Activated B cell treated with CpG ODN at 0.5 μM for 24 hours (primary cell): Measurements from ENCODE around the gene PHAF1. TPM values are rescaled to one million over a fixed set of nuclear protein-coding genes. Genes with fewer than 3 reads are reported as not detected.

ENCODE experiments used
- ATAC-seq: fragments of 200-7000 bp; cut with Tn5 transposase; one replicate; pipeline ENCODE4 v1.10.0; 2021; ENCODE audit warnings: low read depth, mild to moderate bottlenecking, moderate library complexity
- CTCF ChIA-PET: fragments of 350-600 bp; sonication (Branson Sonifier 250); formaldehyde crosslinking; loops from one replicate; lab custom pipeline; 2021; ENCODE audit warnings: antibody characterized with exemption; lab: Charles Lee
- POLR2A ChIA-PET: fragments of 350-600 bp; sonication (Branson Sonifier 250); formaldehyde crosslinking; loops from one replicate; lab custom pipeline; 2021; ENCODE audit warnings: antibody characterized with exemption; lab: Charles Lee
- DNase-seq: peaks from one replicate; pipeline ENCODE4 v3.0.0; 2022
- H3K27ac Mint-ChIP-seq: one replicate; pipeline ENCODE4 v1.8.0; 2020; ENCODE audit warnings: mixed read lengths
- H3K27me3 Mint-ChIP-seq: one replicate; pipeline ENCODE4 v1.8.0; 2021; ENCODE audit warnings: mixed read lengths
- H3K36me3 Mint-ChIP-seq: one replicate; pipeline ENCODE4 v1.8.0; 2021; ENCODE audit warnings: low read depth, mixed read lengths
- H3K4me1 Mint-ChIP-seq: one replicate; pipeline ENCODE4 v1.8.0; 2021; ENCODE audit warnings: mixed read lengths
- H3K4me3 Mint-ChIP-seq: one replicate; pipeline ENCODE4 v1.8.0; 2020; ENCODE audit warnings: mild to moderate bottlenecking, mixed read lengths
- H3K9me3 Mint-ChIP-seq: one replicate; pipeline ENCODE4 v1.8.0; 2020; ENCODE audit warnings: mixed read lengths
- CTCF ChIP-seq: fragments of 200-600 bp; IDR thresholded peaks from one replicate; pipeline ENCODE4 v1.8.0; 2022; ENCODE audit warnings: antibody characterized with exemption, mild to moderate bottlenecking
- intact Hi-C: fragments of 100-400 bp; cut with micrococcal nuclease; formaldehyde crosslinking; loops from one replicate; pipeline ENCODE4 v1.15.1; 2024
- total RNA-seq: library from RNA; stranded (reverse); gene quantifications from 2 replicates; pipeline ENCODE4 v1.2.3, GENCODE V29; 2022

PHAF1 gene
- total RNA-seq, 1 donor from 2014 or later = 16.9 TPM

GRCh38 chr16:67142342-67142741, 32.6 kb downstream of the PHAF1 start:
- Mint-ChIP-seq H3K4me1 (no peaks in the 10 kb centered on the region), H3K4me3 (no peak overlapping the region), H3K27ac (no peak overlapping the region), H3K36me3 (peaks cover 82% of the 10 kb centered on the region), H3K9me3 (no peaks in the 10 kb centered on the region), H3K27me3 (no peaks in the 10 kb centered on the region)
- no peak for ATAC-seq
- ChIA-PET CTCF (no interaction called here), POLR2A (no interaction called here)
- no peak for DNase-seq
- intact Hi-C loops = no loop called here
- no peak for TF ChIP-seq CTCF

- no peak for ATAC-seq
- intact Hi-C loops = no loop called here
- ChIA-PET POLR2A (no interaction called here), CTCF (no interaction called here)
- no peak overlapping the region for H3K4me3 Mint-ChIP-seq
- H3K9me3 Mint-ChIP-seq = no peaks in the 10 kb centered on the region
- DNase-seq = no peak
- no peak overlapping the region for H3K27ac Mint-ChIP-seq
- peaks cover 13% of the 10 kb centered on the region for H3K27me3 Mint-ChIP-seq
- H3K36me3 Mint-ChIP-seq = peaks cover 76% of the 10 kb centered on the region
- H3K4me1 Mint-ChIP-seq = no peaks in the 10 kb centered on the region
- no peak for TF ChIP-seq CTCF
These were observed 35.2 kb downstream of the PHAF1 start for GRCh38 chr16:67144943-67145342.

GRCh38 chr16:67145746-67146145, 36.0 kb downstream of the PHAF1 start:
- DNase-seq = no peak
- Mint-ChIP-seq H3K9me3 (no peaks in the 10 kb centered on the region), H3K27ac (no peak overlapping the region), H3K36me3 (peaks cover 68% of the 10 kb centered on the region), H3K27me3 (peaks cover 13% of the 10 kb centered on the region), H3K4me1 (no peaks in the 10 kb centered on the region), H3K4me3 (no peak overlapping the region)
- ChIA-PET POLR2A (no interaction called here), CTCF (no interaction called here)
- TF ChIP-seq CTCF = no peak
- no peak for ATAC-seq
- intact Hi-C loops = no loop called here

- H3K27me3 Mint-ChIP-seq = peaks cover 17% of the 10 kb centered on the region
- CTCF ChIA-PET = no interaction called here
- no peak for DNase-seq
- intact Hi-C loops = no loop called here
- H3K36me3 Mint-ChIP-seq = peaks cover 58% of the 10 kb centered on the region
- H3K4me1 Mint-ChIP-seq = peaks cover 5% of the 10 kb centered on the region
- no peak for TF ChIP-seq CTCF
- POLR2A ChIA-PET = no interaction called here
- no peaks in the 10 kb centered on the region for H3K9me3 Mint-ChIP-seq
- H3K4me3 Mint-ChIP-seq = no peak overlapping the region
- H3K27ac Mint-ChIP-seq = no peak overlapping the region
- ATAC-seq = no peak
These were observed 37.0 kb downstream of the PHAF1 start for GRCh38 chr16:67146523-67147357.

GRCh38 chr16:67147437-67148140, 37.8 kb downstream of the PHAF1 start:
- ATAC-seq = no peak
- intact Hi-C loops = no loop called here
- no peak overlapping the region for H3K27ac Mint-ChIP-seq
- ChIA-PET CTCF (no interaction called here), POLR2A (no interaction called here)
- peaks cover 5% of the 10 kb centered on the region for H3K4me1 Mint-ChIP-seq
- no peak for TF ChIP-seq CTCF
- DNase-seq = no peak
- no peak overlapping the region for H3K4me3 Mint-ChIP-seq
- peaks cover 52% of the 10 kb centered on the region for H3K36me3 Mint-ChIP-seq
- H3K9me3 Mint-ChIP-seq = no peaks in the 10 kb centered on the region
- peaks cover 17% of the 10 kb centered on the region for H3K27me3 Mint-ChIP-seq
